A549 (cell line): ENCODE measurements around the gene NDRG4.

Source experiments
- BHLHE40 ChIP-seq: IDR thresholded peaks from 2 replicates; pipeline ENCODE4 v1.6.1; 2012; ENCODE audit warnings: low read depth, low read length, inconsistent platforms
- CEBPB ChIP-seq, 2 experiments: fragments of >200 bp in 1 of 2; sonication (Bioruptor Twin) in 1 of 2; formaldehyde crosslinking in 1 of 2; IDR thresholded peaks; 2 replicates each; pipeline ENCODE4 v1.6.1; 2012 to 2016
- CTCF ChIP-seq: fragments of >200 bp; sonication (Bioruptor Twin); formaldehyde crosslinking; IDR thresholded peaks from 3 replicates; pipeline ENCODE4 v1.5.1; 2016
- EP300 ChIP-seq, 2 experiments: fragments of >200 bp; sonication (Bioruptor Twin); formaldehyde crosslinking; IDR thresholded peaks; 2 replicates in 1 of 2; 3 replicates in 1 of 2; pipeline ENCODE4 v1.6.1; 2016 to 2017
- MAX ChIP-seq: IDR thresholded peaks from 2 replicates; pipeline ENCODE4 v1.6.1; 2012

- TF ChIP-seq CTCF (no peak), MAX (no peak), CEBPB (IDR thresholded peaks at IDR 0.05) (no peak), BHLHE40 (no peak), EP300 (IDR thresholded peaks at IDR 0.05) (no peak)
These were observed 2.0 kb upstream of the NDRG4 start for GRCh38 chr16:58497935-58498334.
